Muscle of leg (tissue), 16 donors: ENCODE data around the gene CT45A9. TPM values are rescaled to one million over a fixed set of nuclear protein-coding genes. Genes with fewer than 3 reads are reported as not detected.
"Not testable (repeated sequence)": the region's sequence is repeated elsewhere in the genome, so short reads cannot be mapped to it uniquely, and the experiment has no call there.

Experiments used
- DNase-seq: peaks from one replicate; pipeline ENCODE4 v3.0.0; 2013
- H3K27ac ChIP-seq: one replicate; pipeline ENCODE4 v1.5.1; 2013; ENCODE audit warnings: mild to moderate bottlenecking, low read length, control low read depth
- H3K27me3 ChIP-seq: one replicate; pipeline ENCODE4 v1.6.1; 2013; ENCODE audit warnings: low read length; ENCODE audit not compliant: control insufficient read depth, insufficient read depth
- H3K36me3 ChIP-seq: one replicate; pipeline ENCODE4 v1.6.1; 2013; ENCODE audit warnings: low read length; ENCODE audit not compliant: control insufficient read depth, insufficient read depth
- H3K4me1 ChIP-seq: one replicate; pipeline ENCODE4 v1.6.1; 2013; ENCODE audit warnings: low read length; ENCODE audit not compliant: control insufficient read depth, insufficient read depth
- H3K4me3 ChIP-seq: one replicate; pipeline ENCODE4 v1.5.1; 2013; ENCODE audit warnings: low read length, control low read depth
- H3K9me3 ChIP-seq: replicated peaks from 2 replicates; pipeline ENCODE4 v1.6.1; 2013; ENCODE audit warnings: low read depth, low read length; ENCODE audit not compliant: control insufficient read depth
- WGBS: methylation state at CpG from one replicate; pipeline ENCODE4 v1.1.5; 2013; ENCODE audit warnings: missing lambda C conversion rate; ENCODE audit not compliant: insufficient coverage; 5-methylcytosine and 5-hydroxymethylcytosine counted together
- long read RNA-seq, 11 donors: transcript quantifications; one replicate each; lab custom pipeline, GENCODE V29; 2026
- polyA plus RNA-seq, 8 donors: library from polyadenylated mRNA; unstranded; fragments of 120-200 nt; gene quantifications; one replicate each; pipeline versions ENCODE4 v1.2.1 to v1.2.3, GENCODE V29; 2013; ENCODE audit warnings: inconsistent platforms in 1 of 8, low replicate concordance in 1 of 8; ENCODE audit not compliant: insufficient read length in 8 of 8, insufficient read depth in 1 of 8
- total RNA-seq: library from RNA; stranded (reverse); fragments of 120-200 nt; gene quantifications from one replicate; pipeline ENCODE4 v1.2.4, GENCODE V29; 2013

CT45A9 gene
- total RNA-seq (not detected), polyA plus RNA-seq (not detected)
- long read RNA-seq, donor 1: 0 reads
- long read RNA-seq, donor 2: 0 reads
- long read RNA-seq, donor 3: 0 reads
- long read RNA-seq, donor 4: 0 reads
- long read RNA-seq, donor 5: 0 reads
- long read RNA-seq, donor 6: 0 reads
- long read RNA-seq, donor 7: 0 reads
- long read RNA-seq, donor 8: 0 reads
- long read RNA-seq, donor 9: 0 reads
- long read RNA-seq, donor 10: 0 reads
- long read RNA-seq, donor 11: 0 reads

- H3K27me3 ChIP-seq, H3K4me3 ChIP-seq: not testable (repeated sequence)
These were observed at the start of gene CT45A9 for GRCh38 chrX:135871712-135872111. Gene CT45A9 (minus strand): TSS chrX:135871812. CDS start chrX:135868061, 3,751 bp downstream.

DNA sequence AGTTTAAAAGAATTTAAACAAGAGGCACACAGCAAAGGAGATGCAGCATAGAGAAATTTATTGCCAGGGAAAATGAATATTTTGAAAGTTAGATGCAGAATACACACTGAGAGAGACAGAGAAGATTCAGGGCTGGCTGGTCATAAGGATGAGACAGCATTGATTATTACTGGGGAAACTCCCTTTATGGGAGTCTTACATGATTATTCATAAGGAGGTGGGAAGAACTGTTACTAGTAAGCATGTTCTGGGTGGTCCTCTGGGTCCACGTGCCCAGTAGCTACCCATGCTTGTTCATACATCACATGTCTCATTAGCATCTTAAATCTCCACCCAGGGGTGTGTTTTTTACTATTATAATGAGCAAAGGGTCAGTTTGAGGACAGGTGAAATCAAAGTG, 48.9 kb upstream of the CT45A9 start:
- H3K4me1 ChIP-seq, H3K36me3 ChIP-seq, H3K4me3 ChIP-seq, DNase-seq, H3K27ac ChIP-seq, H3K9me3 ChIP-seq: not testable (repeated sequence)
- no CpG with 5 or more reads among the region's 1 CpG for WGBS
- peaks cover 19% of the 10 kb centered on the region for H3K27me3 ChIP-seq

More at GRCh38 chrX:135871712-135872111, at the start of gene CT45A9:
- H3K4me1 ChIP-seq, H3K27ac ChIP-seq, H3K36me3 ChIP-seq, DNase-seq, H3K9me3 ChIP-seq: not testable (repeated sequence)
- WGBS: no CpG with 5 or more reads among the region's 17 CpGs

DNA sequence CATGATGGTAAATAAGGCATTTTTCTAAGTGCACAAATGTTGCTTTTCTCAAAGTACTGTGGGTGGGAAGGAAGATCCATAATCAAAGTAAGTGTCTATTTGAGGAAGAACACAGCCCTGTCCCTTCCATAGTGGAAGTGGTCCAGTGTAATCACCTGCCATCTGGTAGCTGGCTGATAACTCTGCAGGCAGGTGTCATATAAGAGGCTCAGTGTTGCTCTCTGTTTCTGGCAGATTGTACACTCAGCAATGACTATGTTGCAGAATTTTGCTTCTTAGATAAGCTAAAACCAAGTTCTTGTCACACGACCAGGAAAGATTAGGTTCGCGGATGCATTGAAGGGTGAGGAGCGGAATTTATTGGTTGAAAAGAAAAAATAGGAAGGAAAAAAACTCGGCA, 42.8 kb upstream of the CT45A9 start:
- no peaks in the 10 kb centered on the region for H3K4me1 ChIP-seq
- H3K36me3 ChIP-seq: no peaks in the 10 kb centered on the region
- no peak overlapping the region for H3K4me3 ChIP-seq
- no peaks in the 10 kb centered on the region for H3K9me3 ChIP-seq
- H3K27ac ChIP-seq: no peak overlapping the region
- peaks cover 17% of the 10 kb centered on the region for H3K27me3 ChIP-seq
- DNase-seq: no peak
- 61% methylated on average over 5 of the region's 5 CpGs for WGBS

GRCh38 chrX:135910251-135910650, 38.6 kb upstream of the CT45A9 start:
- Histone ChIP-seq H3K27me3 (peaks cover 5% of the 10 kb centered on the region), H3K4me3 (no peak overlapping the region), H3K36me3 (no peaks in the 10 kb centered on the region), H3K27ac (no peak overlapping the region), H3K9me3 (no peaks in the 10 kb centered on the region), H3K4me1 (no peaks in the 10 kb centered on the region)
- 57% methylated on average over 2 of the region's 5 CpGs for WGBS
- DNase-seq: no peak

GRCh38 chrX:135893294-135893817, 21.7 kb upstream of the CT45A9 start, which contains the start of the genes CT45A10 and SAGE1:
Gene CT45A10 (minus strand): TSS chrX:135893444. CDS start chrX:135885344, 8,100 bp downstream.
Gene SAGE1 (plus strand): TSS chrX:135893716. CDS start chrX:135896243, 2,527 bp downstream.
- Histone ChIP-seq H3K4me1 (no peaks in the 10 kb centered on the region), H3K36me3 (no peaks in the 10 kb centered on the region), H3K9me3 (no peaks in the 10 kb centered on the region), H3K27ac (no peak within 1 kb of the TSS), H3K27me3 (peaks cover 3% of the 10 kb centered on the region), H3K4me3 (no peak within 1 kb of the TSS)
- DNase-seq: no peak
- WGBS: 71% methylated on average over 20 of the region's 22 CpGs

DNA sequence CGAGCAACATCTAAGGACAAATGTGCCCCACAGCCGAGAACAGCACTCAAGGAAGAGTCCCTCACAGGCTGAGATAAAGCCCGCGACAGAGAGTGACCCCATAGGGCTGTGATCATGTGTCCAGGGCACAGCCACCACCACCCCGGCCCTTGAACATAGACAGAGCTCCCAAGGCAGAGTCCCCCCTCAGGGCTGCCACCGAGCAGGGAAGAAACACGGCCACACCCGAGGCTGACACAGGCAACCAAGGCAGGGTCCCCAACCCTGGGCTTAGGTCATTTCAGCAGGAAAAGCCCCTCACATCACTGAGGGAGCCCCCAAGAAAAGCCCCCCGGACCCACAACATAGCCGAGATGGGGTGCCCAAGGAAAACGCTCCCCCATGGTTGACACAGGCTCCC, 21.2 kb upstream of the CT45A9 start:
- Histone ChIP-seq H3K4me1 (no peaks in the 10 kb centered on the region), H3K36me3 (no peaks in the 10 kb centered on the region), H3K27ac (no peak overlapping the region), H3K4me3 (no peak overlapping the region), H3K9me3 (no peaks in the 10 kb centered on the region), H3K27me3 (peaks cover 3% of the 10 kb centered on the region)
- DNase-seq: no peak
- WGBS: 88% methylated on average over 7 of the region's 11 CpGs

DNA sequence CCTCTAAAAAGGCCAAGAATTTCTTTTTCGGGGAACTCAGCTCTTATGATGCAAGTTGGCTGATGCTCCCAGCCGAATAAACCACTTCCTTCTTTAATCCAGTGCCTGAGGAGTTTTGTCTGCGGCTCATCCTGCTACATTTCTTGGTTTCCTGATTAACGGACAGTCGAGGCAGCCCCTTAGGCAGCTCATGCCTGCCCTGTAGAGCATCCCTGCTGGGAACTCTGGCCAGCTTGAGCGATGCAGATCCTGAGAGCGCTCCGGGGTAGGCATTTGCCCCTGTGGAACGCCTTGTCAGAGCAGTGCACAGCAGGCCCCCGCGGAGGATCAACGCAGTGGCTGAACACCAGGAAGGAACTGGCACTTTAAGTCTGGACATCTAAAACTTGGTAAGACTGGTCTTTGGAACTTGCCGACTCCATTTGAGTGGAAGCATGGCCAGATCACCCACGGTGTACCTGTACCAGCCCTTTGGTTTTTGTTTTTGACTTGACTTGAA, 18.5 kb upstream of the CT45A9 start:
- Histone ChIP-seq H3K27ac (no peak overlapping the region), H3K9me3 (no peaks in the 10 kb centered on the region), H3K4me3 (no peak overlapping the region), H3K27me3 (peaks cover 3% of the 10 kb centered on the region), H3K36me3 (no peaks in the 10 kb centered on the region), H3K4me1 (no peaks in the 10 kb centered on the region)
- WGBS: 83% methylated on average over 13 of the region's 14 CpGs
- DNase-seq: no peak

DNA sequence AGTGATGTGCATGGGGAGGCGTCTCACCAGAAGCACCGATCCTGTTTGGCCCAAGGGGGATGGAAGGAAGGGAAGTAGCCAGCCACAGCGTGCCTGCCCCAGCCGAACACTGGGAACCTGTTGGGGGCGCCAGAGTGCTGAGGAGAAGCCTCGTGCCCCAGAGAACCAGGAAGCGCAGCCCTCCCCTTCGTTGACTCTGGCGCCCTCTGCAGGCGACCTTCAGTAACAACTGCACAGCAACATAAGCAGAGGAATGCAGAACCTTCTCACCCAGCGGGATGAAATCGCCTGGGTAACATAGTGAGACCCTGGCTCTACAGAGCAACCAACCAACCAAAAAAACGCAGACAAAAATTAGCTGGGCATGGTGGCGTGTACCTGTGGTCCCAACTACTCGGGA, 17.4 kb upstream of the CT45A9 start:
- DNase-seq, H3K36me3 ChIP-seq, H3K27me3 ChIP-seq, H3K9me3 ChIP-seq, H3K4me1 ChIP-seq, H3K27ac ChIP-seq, H3K4me3 ChIP-seq: not testable (repeated sequence)
- WGBS: 60% methylated on average over 1 of the region's 15 CpGs

DNA sequence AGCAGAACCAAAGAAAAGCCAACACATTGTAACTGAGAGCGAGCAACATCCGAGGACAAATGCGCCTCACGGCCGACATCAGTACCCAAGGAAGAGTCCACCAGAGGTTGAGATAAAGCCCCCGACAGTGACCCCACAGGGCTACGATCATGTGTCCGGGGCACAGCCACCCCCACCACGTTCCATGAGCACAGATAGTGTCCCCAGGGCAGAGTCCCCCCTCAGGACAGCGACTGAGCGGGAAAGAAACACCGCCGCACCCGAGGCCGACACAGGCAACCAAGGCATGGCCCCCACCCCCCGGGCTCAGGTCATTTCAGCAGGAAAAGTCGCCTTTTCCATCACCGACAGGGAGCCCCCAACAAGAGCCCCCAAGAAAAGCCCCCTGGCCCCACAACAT, 16.6 kb upstream of the CT45A9 start:
- not testable (repeated sequence) for DNase-seq, H3K27me3 ChIP-seq, H3K4me3 ChIP-seq, H3K36me3 ChIP-seq, H3K9me3 ChIP-seq, H3K27ac ChIP-seq, H3K4me1 ChIP-seq
- 78% methylated on average over 3 of the region's 18 CpGs for WGBS

DNA sequence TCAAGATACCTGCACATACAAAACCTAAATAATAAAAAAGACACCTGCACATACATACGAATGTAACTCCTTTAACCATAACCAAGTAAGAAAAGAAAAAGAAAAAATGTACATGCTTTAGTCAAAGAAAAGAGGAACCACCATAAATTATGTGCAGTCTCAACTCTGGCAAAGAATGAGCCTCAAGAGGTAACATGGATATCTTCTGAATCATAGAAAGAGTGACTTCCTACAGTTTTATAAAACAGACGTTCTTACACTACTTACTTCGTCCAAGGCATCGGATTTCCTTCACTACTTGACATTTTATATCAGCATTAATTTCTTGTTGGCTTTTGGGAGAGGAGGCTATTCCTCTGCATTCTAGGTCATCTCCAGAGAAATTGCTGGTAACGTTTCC, 11.1 kb upstream of the CT45A9 start:
- not testable (repeated sequence) for H3K27me3 ChIP-seq, H3K9me3 ChIP-seq, DNase-seq, H3K4me3 ChIP-seq, H3K36me3 ChIP-seq, H3K27ac ChIP-seq, H3K4me1 ChIP-seq
- no CpG with 5 or more reads among the region's 5 CpGs for WGBS
